GM12801 (cell line): Measurements from ENCODE around the gene GPR161.

Source experiments
- TF ChIP-seq, protein P1 (sequence below): IDR thresholded peaks from one replicate; pipeline ENCODE4 v1.5.1; 2011; ENCODE audit warnings: control low read depth; ENCODE audit not compliant: insufficient read length; ENCODE audit errors: extremely low read depth

GPR161 gene

DNA sequence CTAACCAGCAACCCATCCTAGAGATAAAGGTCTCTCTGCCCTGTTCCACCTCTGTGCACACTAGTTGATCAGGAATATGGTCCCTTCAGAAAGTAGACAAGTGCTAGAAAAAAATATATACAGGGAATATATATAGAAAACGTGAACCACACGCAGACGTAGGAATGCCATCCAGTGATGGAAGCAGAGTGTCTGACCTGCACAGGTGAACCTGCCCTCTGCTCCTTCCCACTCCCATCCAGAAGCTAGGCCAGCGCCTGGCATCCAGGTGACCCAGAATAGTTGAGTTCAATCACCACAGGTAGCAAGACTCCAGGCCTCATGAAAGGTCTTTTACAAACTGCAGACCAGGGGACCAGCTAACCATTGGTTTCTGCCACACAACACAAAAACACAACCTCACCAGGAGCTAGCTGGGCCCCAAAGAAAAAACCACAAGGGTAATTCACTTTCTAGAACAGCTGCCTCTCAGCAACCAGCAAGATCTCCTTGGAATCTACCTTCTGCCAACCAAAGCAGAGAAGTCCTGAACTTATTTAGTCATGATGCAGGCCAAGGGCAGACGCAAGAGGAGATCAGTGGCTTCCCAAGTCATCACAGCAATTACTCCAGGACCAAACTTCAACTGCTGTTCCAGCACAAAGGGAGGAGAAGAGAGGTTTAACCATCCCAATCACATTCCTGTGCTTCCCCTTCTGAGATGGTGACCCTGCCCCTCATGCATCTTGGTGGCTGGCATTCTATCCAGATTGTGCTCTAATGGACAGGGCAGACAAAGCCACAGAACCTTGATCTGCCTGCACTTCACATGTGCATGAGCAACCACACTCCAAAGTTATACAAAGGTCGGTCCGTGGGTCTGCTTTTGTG is 53.0 kb downstream of the GPR161 start:
- TF ChIP-seq, protein P1, sequence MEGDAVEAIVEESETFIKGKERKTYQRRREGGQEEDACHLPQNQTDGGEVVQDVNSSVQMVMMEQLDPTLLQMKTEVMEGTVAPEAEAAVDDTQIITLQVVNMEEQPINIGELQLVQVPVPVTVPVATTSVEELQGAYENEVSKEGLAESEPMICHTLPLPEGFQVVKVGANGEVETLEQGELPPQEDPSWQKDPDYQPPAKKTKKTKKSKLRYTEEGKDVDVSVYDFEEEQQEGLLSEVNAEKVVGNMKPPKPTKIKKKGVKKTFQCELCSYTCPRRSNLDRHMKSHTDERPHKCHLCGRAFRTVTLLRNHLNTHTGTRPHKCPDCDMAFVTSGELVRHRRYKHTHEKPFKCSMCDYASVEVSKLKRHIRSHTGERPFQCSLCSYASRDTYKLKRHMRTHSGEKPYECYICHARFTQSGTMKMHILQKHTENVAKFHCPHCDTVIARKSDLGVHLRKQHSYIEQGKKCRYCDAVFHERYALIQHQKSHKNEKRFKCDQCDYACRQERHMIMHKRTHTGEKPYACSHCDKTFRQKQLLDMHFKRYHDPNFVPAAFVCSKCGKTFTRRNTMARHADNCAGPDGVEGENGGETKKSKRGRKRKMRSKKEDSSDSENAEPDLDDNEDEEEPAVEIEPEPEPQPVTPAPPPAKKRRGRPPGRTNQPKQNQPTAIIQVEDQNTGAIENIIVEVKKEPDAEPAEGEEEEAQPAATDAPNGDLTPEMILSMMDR = no peak

DNA sequence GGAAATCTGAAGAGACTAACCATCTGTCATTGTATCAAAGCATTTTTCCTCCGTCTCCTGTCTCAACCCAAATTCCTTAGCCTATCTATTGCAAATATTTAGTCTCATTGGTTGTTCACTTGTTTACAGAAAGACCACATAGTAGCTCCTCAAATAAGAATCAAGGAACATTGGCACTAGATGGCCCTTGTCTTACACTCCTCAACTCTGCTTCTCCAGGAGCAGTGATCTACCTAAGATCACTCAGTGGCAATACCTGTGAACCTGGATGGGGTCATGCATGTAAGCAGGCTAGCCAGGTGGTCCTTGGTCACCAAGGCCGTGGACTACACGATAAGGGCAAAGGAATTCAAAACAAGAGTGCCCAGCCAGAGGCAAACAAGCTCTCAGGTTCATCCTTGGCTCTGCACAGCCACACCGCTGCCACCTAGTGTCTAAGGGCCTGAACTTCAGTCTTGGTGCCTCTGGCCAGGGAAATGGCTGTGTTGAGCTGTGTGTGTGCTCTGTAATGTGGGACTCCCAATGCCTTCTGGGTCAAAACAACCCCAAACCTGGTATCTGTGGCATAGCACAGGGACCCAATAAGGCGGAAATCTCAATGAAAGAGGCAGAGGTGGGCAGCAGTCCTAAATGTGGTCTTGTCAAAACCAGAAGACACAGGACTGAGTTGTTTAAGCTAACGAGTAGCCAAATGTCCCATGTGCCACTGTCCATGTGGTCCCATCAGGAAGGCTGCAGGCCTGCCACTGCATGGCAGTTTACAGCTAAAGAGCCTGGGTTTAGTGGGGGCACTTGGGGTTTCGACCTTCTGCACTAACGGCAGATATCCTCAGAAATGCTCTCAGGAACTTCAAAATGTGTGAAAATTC is 54.5 kb downstream of the GPR161 start:
- TF ChIP-seq, protein P1 = no peak

DNA sequence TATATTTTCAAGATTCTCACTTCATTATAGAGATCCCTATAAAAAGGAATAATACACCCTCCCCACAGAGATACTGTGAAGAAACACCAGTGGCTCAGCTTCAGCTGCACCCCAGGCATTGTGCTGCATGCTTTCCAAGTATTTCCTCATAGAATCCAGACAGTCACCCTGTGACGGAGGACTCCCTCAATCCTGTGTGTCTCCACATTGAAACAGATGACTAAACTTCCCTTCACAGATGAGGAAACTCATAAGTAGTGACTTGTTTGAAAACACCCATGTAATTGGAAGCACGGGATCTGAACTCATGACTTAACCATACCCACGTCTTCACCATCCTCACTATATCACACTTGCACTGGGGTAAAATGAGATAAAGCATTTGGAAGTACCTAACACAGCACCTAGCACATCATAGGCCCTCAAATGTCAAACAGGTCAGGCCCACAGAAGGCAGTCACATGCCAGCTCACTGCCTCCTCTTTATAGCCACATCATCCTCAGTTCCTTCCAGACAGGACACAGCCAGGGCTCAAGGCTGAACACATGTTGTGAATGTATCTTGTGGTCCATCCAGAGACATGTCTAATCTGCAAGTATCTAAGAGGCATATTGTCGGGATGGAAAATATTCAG is 55.2 kb downstream of the GPR161 start:
- TF ChIP-seq, protein P1 = no peak

DNA sequence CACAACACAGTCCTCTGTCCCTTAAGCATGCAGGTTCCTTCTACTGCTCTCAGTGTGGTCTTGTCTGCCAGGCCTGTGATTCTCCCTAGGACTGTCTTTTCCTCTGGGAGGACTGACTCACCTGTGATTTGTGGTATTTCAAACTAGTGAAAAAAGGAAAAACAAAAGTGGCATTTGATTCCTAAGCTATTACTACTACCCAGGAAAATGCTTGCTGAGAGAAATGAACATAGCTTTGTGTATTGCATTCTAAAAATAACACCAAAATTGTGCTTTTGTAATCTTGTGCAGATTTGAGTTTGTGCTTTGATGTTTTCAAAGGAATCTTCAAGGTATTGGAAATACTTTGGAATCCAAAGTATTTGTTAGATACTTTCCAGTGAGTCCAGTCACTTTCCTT is 57.0 kb downstream of the GPR161 start:
- TF ChIP-seq, protein P1 = no peak

DNA sequence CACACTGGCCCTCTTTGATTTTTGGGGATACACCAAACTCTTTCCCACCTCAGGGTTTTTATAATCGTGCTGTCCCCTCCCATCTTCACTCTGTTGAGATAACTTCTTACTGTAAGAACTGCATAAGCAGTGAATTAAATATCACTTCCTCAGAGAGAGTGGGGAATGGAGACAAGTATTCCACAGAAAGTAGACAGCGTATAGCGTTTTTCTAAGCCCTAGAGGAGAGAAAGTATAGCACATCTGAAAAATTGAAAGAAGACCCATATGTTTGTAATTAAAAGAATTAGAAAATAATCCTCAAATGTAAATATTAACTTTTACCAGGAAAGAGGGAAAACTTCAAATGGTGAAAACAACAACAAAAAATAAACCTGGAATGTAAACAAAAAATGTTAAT is 67.3 kb downstream of the GPR161 start:
- TF ChIP-seq, protein P1 = no peak

DNA sequence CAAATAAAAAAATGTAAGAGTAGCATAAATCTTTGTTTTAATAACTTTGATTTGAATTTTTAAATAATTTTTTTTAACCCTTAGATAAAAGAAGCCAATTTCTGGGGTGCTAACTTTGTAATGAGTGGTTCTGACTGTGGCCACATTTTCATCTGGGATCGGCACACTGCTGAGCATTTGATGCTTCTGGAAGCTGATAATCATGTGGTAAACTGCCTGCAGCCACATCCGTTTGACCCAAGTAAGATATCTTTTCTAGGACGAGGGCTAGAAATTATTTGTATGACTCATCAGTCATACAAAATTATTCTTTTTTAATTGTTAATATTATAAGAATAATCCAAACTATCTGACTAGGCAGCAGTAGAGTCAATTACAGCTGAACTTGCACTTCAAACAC is 71.2 kb downstream of the GPR161 start:
- TF ChIP-seq, protein P1 = no peak

DNA sequence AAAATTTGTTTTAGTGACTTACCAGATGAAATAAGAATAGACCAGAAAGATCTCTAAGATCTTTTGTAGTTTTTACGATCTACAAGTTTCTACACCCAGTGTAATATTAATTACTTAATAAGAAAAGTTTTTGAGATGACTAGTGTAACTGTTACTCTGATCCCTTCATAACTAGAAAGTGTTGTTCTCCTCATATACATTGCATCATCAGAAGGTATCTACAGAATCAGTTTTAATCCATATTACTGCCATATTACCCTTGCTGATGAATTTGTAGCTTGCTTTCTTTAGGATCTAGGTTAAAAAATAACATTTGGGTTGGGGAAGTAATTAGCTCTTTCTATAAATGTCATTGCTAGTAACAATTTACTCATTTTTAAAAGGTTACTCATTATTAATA is 72.5 kb downstream of the GPR161 start:
- TF ChIP-seq, protein P1 = no peak
